ENCODE measurements around the gene EPHA3.

EPHA3 gene

GRCh38 chr3:89234620-89235019 is 127.2 kb downstream of the EPHA3 start:
- no peak for DNase-seq

DNA sequence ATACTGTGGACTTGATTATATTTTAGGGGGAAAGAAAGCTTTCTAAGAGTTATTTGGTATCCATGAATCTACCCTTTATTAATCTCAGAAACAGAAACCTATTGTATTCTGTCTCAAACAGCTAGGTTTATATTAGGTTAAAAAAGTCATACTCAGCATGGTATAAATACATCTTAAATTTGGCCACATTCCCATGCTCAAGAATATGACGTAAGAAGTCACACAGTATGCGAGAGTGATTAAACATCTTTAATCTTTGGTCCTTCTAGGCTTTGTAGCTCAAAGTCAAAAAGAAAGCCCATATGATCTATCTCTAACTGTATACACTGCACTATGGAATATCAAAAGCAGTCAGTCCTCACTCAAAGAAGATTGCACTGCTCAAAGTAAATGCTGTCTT is 131.4 kb downstream of the EPHA3 start:
- no peak for DNase-seq

DNA sequence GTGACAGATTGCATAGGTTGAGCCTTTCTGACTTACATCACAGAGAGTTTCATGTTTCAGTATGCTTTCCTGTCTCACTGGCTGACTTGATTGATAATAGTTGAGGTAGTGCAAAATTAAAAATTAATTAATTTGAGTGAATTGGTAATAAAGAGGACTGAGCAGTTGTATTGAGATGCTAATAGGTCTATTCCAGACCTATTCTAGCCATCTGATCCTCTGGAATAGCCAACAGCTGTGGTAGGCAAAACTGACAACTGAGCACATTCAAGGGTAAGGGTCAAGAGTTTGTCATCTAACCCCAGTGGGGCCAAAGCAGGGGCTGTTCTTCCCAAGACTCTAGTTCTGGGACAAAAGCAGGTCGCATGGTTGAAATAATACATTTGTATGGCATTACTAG is 132.4 kb downstream of the EPHA3 start:
- no peak for DNase-seq

- DNase-seq: no peak
These were observed 138.2 kb downstream of the EPHA3 start for GRCh38 chr3:89245612-89246011.

- no peak for DNase-seq
These were observed 138.9 kb downstream of the EPHA3 start for GRCh38 chr3:89246326-89246725.

DNA sequence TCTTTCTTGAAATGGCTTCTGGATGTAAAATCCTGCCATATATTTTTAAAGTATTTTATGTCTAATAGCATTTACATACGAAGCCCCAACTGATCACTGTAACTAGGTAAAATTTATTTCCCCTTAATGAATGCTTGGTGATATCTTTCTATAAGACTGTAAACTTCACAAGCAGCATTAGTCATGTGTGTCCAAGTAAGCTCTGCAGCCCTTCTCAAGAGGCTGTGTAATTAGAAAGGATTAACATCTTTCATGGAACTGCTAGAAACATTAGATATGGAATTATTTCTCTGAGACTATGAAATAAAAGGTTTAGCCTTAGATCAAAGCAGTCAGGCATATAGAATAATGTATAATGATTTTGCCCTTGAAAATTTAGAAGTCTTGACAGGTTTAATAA is 143.3 kb downstream of the EPHA3 start:
- DNase-seq: no peak

DNA sequence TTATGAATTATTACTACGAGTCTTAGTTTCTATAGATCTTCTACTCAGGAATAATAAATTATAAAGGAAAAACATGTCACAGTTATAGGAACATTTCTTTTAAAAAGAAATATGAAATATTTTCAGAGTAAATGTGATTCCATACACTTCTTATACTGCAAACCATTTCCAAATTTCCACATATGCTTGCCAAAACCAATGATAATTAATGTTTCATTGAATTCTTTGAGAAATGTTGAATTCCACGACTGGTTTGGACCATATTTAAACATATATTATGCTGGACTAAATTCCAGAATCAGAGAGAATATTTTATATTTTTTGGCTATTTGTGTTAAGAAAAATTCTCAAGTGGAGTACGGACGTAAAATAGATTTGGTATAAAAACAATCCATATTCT is 144.6 kb downstream of the EPHA3 start:
- DNase-seq: no peak

- DNase-seq: no peak
These were observed 145.4 kb downstream of the EPHA3 start for GRCh38 chr3:89252860-89253259.

GRCh38 chr3:89256395-89256794 is 149.0 kb downstream of the EPHA3 start:
- no peak for DNase-seq

- DNase-seq: no peak
These were observed 149.5 kb downstream of the EPHA3 start for GRCh38 chr3:89256882-89257281.

- no peak for DNase-seq
These were observed 153.3 kb downstream of the EPHA3 start for GRCh38 chr3:89260721-89261120.

- DNase-seq: no peak
These were observed 154.3 kb downstream of the EPHA3 start for GRCh38 chr3:89261673-89262072.

GRCh38 chr3:89262309-89262929 is 155.0 kb downstream of the EPHA3 start:
- no peak for DNase-seq

- no peak for DNase-seq
These were observed 156.7 kb downstream of the EPHA3 start for GRCh38 chr3:89264037-89264560.

- DNase-seq: no peak
These were observed 158.7 kb downstream of the EPHA3 start for GRCh38 chr3:89266074-89266473.

- no peak for DNase-seq
These were observed 160.6 kb downstream of the EPHA3 start for GRCh38 chr3:89268059-89268458.

DNA sequence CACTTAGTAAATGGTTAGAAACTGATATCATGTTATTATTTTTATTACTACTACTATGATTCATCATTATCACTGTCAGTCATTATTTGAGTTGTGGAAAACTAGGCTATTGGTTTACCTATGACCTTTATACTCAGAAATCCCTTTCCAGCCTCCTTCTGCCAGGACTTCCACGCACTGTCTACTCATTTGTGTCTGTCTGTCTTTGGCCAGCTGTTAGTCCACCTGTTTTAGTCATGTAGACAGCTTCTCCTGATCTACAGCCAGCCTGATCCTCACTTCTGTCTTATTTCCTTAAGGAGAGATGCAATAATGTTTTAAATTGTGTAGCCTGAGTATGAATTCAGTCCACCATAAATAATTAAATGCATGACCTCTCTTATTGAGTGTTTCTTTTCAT is 162.8 kb downstream of the EPHA3 start:
- DNase-seq: no peak

- no peak for DNase-seq
These were observed 167.6 kb downstream of the EPHA3 start for GRCh38 chr3:89275001-89275400.

DNA sequence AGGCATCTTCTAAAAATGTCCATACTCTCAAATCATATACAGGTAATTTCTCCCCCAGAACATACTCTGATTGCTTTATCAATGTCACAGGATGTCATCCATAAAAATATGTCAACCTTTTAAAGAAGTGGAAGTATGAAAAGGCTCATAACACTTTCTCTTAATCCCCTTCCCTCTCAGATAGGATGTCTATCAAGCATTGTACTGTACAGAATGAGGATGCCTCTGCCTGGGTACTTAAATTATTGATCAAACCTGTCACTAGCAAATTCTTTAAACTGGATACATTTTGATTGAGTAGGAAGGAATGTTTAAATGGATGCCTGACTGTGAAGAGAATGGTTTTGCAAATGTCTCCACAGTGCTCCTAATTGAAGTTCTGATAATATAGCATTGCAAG is 168.7 kb downstream of the EPHA3 start:
- no peak for DNase-seq

- DNase-seq: no peak
These were observed 171.0 kb downstream of the EPHA3 start for GRCh38 chr3:89278302-89279025.

DNA sequence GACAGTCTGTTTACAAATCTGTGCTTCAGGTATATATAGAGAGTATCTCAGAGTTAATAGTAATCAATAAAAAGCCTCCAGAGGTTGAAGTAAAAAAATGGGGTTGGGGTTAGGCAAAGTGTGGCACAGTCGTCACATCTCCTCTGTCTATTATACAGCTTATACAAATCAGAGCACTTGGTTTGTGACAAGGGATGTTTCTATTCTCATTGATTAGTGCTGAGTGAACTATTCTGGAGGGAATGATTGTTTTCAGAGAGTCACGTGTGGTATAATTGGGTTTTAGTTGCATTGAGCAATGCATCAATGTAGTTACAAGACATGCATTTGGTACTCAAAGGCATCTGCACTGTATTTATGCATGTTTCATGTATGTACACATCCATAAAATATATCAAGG is 172.9 kb downstream of the EPHA3 start:
- no peak for DNase-seq

DNA sequence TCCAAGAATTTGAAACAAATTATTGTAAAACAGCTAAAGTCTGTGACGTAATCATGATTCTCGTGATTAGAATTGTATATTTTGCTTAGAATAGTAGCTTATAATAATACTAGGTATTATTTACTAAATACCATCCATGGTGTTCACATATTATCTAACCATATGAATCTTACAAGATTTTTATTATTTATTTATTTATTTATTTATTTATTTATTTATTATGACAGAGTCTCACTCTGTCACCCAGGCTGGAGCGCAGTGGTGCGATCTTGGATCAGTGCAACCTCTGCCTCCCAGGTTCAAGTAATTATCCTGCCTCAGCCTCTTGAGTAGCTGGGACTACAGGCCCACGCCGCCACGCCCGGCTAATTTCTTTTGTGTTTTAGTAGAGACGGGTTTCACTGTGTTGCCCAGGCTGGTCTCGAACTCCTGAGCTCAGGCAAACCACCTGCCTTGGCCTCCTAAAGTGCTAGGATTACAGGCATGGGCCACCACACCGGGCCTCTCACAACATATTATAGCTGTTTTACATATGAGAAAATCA is 173.5 kb downstream of the EPHA3 start:
- DNase-seq: no peak

- no peak for DNase-seq
These were observed 180.6 kb downstream of the EPHA3 start for GRCh38 chr3:89287902-89288508.
